Caco-2 (cell line): ENCODE data around the gene ADCY4. TPM values are rescaled to one million over a fixed set of nuclear protein-coding genes. Genes with fewer than 3 reads are reported as not detected.
A peak's percentile ranks its signal among the peaks of the same experiment; 100 is the strongest.

Experiments
- BruUV-seq: library from RNA; stranded (reverse); fragments of 400-500 nt; replicated peaks from 2 replicates; lab custom pipeline; 2021; lab: Mats Ljungman, UMichigan
- CTCF ChIA-PET: fragments of 300-600 bp; sonication (Branson Sonifier 250); formaldehyde crosslinking; loops from one replicate; lab custom pipeline; 2022; ENCODE audit warnings: antibody characterized with exemption; lab: Charles Lee
- POLR2A ChIA-PET: fragments of 300-600 bp; sonication (Branson Sonifier 250); formaldehyde crosslinking; loops from one replicate; lab custom pipeline; 2022; ENCODE audit warnings: antibody characterized with exemption; lab: Charles Lee
- DNase-seq, 2 experiments: peaks; one replicate each; pipeline versions ENCODE4 v3.0.0 to v3.0.0-alpha.2; 2020 to 2022
- H3K27me3 ChIP-seq: replicated peaks from 2 replicates; pipeline ENCODE4 v1.6.0; 2011; ENCODE audit warnings: low read length; ENCODE audit not compliant: control insufficient read depth, insufficient read depth
- H3K36me3 ChIP-seq: 2 replicates; pipeline ENCODE4 v1.5.1; 2011; ENCODE audit warnings: low read length; ENCODE audit not compliant: control insufficient read depth, insufficient read depth
- H3K4me1 ChIP-seq: fragments of 250-450 bp; sonication (Bioruptor Pico); 2 replicates; pipeline ENCODE4 v1.5.1; 2020; ENCODE audit warnings: mild to moderate bottlenecking
- H3K4me3 ChIP-seq: 2 replicates; pipeline ENCODE4 v1.5.1; 2011; ENCODE audit warnings: low read depth, mild to moderate bottlenecking, control low read depth, low read length
- H3K9me3 ChIP-seq: fragments of 250-450 bp; sonication (Bioruptor Pico); 2 replicates; pipeline ENCODE4 v1.5.1; 2020; ENCODE audit warnings: mild to moderate bottlenecking, moderate library complexity
- H3K27ac Mint-ChIP-seq: one replicate; pipeline ENCODE4 v1.8.0; 2022; ENCODE audit warnings: mixed read lengths; ENCODE audit not compliant: unreplicated experiment
- H3K27me3 Mint-ChIP-seq: one replicate; pipeline ENCODE4 v1.8.0; 2022; ENCODE audit warnings: mixed read lengths; ENCODE audit not compliant: insufficient read depth, unreplicated experiment
- H3K36me3 Mint-ChIP-seq: one replicate; pipeline ENCODE4 v1.8.0; 2022; ENCODE audit warnings: mild to moderate bottlenecking, mixed read lengths; ENCODE audit not compliant: insufficient read depth, unreplicated experiment
- H3K4me1 Mint-ChIP-seq: one replicate; pipeline ENCODE4 v1.8.0; 2022; ENCODE audit warnings: low read depth, mixed read lengths; ENCODE audit not compliant: unreplicated experiment
- H3K4me3 Mint-ChIP-seq: one replicate; pipeline ENCODE4 v1.8.0; 2022; ENCODE audit warnings: mild to moderate bottlenecking, moderate library complexity, mixed read lengths; ENCODE audit not compliant: unreplicated experiment
- H3K9me3 Mint-ChIP-seq: one replicate; pipeline ENCODE4 v1.8.0; 2022; ENCODE audit warnings: mixed read lengths; ENCODE audit not compliant: unreplicated experiment
- intact Hi-C: fragments of 100-400 bp; cut with micrococcal nuclease; formaldehyde crosslinking; loops from one replicate; pipeline ENCODE4 v1.10.0; 2022; ENCODE audit not compliant: unreplicated experiment
- total RNA-seq: library from RNA; stranded (reverse); gene quantifications from 2 replicates; pipeline ENCODE4 v1.2.3, GENCODE V29; 2022
- TF ChIP-seq, protein P1 (sequence below), 2 experiments: fragments of 200-600 bp in 1 of 2; IDR thresholded peaks; 1 replicate in 1 of 2; 2 replicates in 1 of 2; pipeline versions ENCODE4 v1.5.1 to v1.8.0; 2011 to 2022; ENCODE audit warnings: antibody characterized with exemption in 1 of 2, control low read depth in 1 of 2, inconsistent platforms in 1 of 2, low read depth in 1 of 2, low read length in 1 of 2, mild to moderate bottlenecking in 1 of 2, moderate library complexity in 1 of 2; ENCODE audit not compliant: insufficient read depth in 1 of 2, severe bottlenecking in 1 of 2, unreplicated experiment in 1 of 2

The ADCY4 gene
- total RNA-seq, 1 experiment from 2014 or later = 0.57 TPM

DNA sequence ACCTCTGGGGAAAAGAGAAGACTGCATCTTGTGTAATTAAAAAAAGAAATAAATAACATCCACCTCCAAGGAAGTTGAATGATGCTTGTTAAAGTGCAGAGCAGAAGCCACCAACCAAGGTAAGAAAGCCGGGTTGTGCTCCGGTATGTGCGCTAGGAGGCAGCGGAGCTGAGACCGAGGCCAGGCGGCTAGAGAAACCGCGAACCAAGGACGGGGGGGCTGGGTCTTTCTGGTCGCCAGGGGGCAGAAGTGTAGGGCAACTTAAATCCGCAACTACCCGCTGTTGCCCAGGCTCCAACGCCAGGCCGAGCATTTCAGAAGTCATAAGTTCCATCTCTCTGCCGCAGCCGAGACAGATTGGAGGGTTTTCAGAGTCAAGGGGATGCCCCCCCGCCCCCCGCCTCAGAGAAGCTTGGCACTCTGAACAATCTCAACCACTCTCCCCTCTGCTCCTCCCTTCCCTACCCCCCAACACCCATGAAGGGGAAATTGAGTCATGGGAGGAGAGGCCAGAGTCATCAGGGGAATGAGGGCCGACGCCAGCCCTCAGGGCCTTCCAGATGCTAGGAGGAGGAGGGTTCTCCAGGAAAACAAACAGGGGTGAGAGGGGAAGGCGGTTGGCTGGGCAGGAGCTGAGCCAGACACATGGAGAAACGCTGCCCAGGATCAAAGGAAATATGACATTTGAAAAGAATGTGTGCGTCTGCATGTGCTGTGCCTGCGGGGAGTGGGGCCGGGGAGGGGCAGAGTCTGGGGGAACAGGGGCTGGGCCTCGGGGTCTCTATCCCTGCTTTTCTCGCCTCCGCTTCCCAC, 30.9 kb upstream of the ADCY4 start:
- peaks cover 13% of the 10 kb centered on the region for H3K4me1 Mint-ChIP-seq
- no TSS peak for BruUV-seq
- H3K27ac Mint-ChIP-seq = peak overlapping the region; percentile 70
- H3K27me3 ChIP-seq = no peaks in the 10 kb centered on the region
- no peaks in the 10 kb centered on the region for H3K9me3 Mint-ChIP-seq
- no peaks in the 10 kb centered on the region for H3K36me3 ChIP-seq
- peak overlapping the region; percentile 67 for H3K4me3 ChIP-seq
- H3K36me3 Mint-ChIP-seq = no peaks in the 10 kb centered on the region
- ChIA-PET POLR2A (interaction anchor here (0.8 to 1.6 kb wide), 6 partner anchors 33 to 70 kb away, joined by 3 to 12 read pairs (median 4); partner anchors contain the start of genes CBLN3, KHNYN and NYNRIN), CTCF (interaction anchor here (0.6 to 2.3 kb wide), 19 partner anchors 14 to 1767 kb away, joined by 3 to 111 read pairs (median 5); partner anchors contain the start of genes CBLN3, KHNYN and SDR39U1)
- H3K4me3 Mint-ChIP-seq = peak overlapping the region; percentile 85
- DNase-seq = peak; percentile 88 to 89
- peaks cover 4% of the 10 kb centered on the region; the same call in 1 of the 2 replicates for H3K4me1 ChIP-seq
- intact Hi-C loops = loop anchor here (1.0 to 2.0 kb wide), 5 partner anchors 27 to 70 kb away; no protein-coding TSS in a partner anchor
- H3K9me3 ChIP-seq = no peaks in the 10 kb centered on the region
- TF ChIP-seq, protein P1, sequence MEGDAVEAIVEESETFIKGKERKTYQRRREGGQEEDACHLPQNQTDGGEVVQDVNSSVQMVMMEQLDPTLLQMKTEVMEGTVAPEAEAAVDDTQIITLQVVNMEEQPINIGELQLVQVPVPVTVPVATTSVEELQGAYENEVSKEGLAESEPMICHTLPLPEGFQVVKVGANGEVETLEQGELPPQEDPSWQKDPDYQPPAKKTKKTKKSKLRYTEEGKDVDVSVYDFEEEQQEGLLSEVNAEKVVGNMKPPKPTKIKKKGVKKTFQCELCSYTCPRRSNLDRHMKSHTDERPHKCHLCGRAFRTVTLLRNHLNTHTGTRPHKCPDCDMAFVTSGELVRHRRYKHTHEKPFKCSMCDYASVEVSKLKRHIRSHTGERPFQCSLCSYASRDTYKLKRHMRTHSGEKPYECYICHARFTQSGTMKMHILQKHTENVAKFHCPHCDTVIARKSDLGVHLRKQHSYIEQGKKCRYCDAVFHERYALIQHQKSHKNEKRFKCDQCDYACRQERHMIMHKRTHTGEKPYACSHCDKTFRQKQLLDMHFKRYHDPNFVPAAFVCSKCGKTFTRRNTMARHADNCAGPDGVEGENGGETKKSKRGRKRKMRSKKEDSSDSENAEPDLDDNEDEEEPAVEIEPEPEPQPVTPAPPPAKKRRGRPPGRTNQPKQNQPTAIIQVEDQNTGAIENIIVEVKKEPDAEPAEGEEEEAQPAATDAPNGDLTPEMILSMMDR (IDR thresholded peaks at IDR 0.05; ENCODE audit: insufficient read depth in 1 of 2, low read depth in 1 of 2, low read length in 1 of 2, severe bottlenecking in 1 of 2, unreplicated experiment in 1 of 2) = peak; percentile 90 to 93
- H3K27me3 Mint-ChIP-seq = no peaks in the 10 kb centered on the region

DNA sequence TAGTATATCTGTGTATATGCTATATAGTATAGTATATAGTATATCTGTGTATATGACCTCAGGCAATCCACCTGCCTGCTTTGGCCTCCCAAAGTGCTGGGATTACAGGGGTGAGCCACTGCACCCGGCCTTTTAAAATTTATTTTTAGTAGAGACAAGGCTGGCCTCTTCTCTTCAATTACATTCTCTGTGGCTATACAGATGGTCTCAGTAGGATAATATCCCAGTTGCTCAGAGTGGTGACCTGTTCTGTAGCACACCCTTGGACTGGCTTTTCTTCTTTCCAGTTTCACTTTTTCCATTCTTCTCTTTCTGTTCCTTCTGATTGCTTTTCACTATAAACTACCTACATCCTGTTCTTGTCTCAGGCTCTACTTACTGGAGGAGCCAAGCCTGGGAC, 30.0 kb upstream of the ADCY4 start:
- ChIA-PET CTCF (interaction anchor here (1.0 to 2.3 kb wide), 5 partner anchors 13 to 72 kb away, joined by 6 to 111 read pairs (median 8); partner anchors contain the start of genes CBLN3 and KHNYN), POLR2A (interaction anchor here (1.2 kb wide), 1 partner anchor 65 kb away, joined by 4 read pairs; the partner anchor contains the start of genes CBLN3 and KHNYN)
- TF ChIP-seq, protein P1 (IDR thresholded peaks at IDR 0.05; ENCODE audit: insufficient read depth in 1 of 2, low read depth in 1 of 2, low read length in 1 of 2, severe bottlenecking in 1 of 2, unreplicated experiment in 1 of 2) = no peak
- intact Hi-C loops = loop anchor here (1.0 kb wide), 3 partner anchors 47 to 71 kb away; no protein-coding TSS in a partner anchor
- H3K36me3 ChIP-seq = no peaks in the 10 kb centered on the region
- peaks cover 13% of the 10 kb centered on the region for H3K4me1 Mint-ChIP-seq
- no peak overlapping the region for H3K4me3 Mint-ChIP-seq
- H3K27ac Mint-ChIP-seq = no peak overlapping the region
- no peaks in the 10 kb centered on the region for H3K27me3 ChIP-seq
- H3K27me3 Mint-ChIP-seq = no peaks in the 10 kb centered on the region
- no peaks in the 10 kb centered on the region for H3K9me3 Mint-ChIP-seq
- DNase-seq = no peak
- no peaks in the 10 kb centered on the region for H3K36me3 Mint-ChIP-seq
- H3K9me3 ChIP-seq = no peaks in the 10 kb centered on the region
- H3K4me1 ChIP-seq = peaks cover 4% of the 10 kb centered on the region; the same call in 1 of the 2 replicates
- H3K4me3 ChIP-seq = no peak overlapping the region
- no TSS peak for BruUV-seq

DNA sequence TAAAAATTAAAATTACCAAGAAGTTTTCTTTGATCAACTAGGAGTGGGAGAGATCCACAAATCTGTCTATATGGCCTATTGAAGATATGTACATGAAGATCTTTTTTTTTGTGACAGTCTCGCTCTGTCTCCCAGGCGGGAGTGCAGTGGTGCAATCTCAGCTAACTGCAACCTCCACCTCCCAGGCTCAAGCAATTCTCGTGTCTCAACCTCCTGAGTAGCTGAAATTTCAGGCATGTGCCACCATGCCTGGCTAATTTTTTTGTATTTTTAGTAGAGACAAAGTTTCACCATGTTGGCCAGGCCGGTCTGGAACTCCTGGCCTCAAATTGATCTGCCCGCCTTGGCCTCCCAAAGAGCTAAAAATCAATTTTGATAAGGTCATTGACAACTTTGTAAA, 28.5 kb upstream of the ADCY4 start:
- Histone ChIP-seq H3K4me1 (peaks cover 4% of the 10 kb centered on the region; the same call in 1 of the 2 replicates), H3K36me3 (no peaks in the 10 kb centered on the region), H3K27me3 (no peaks in the 10 kb centered on the region), H3K4me3 (no peak overlapping the region), H3K9me3 (no peaks in the 10 kb centered on the region)
- Mint-ChIP-seq H3K9me3 (no peaks in the 10 kb centered on the region), H3K27ac (no peak overlapping the region), H3K4me1 (peaks cover 13% of the 10 kb centered on the region), H3K4me3 (no peak overlapping the region), H3K27me3 (no peaks in the 10 kb centered on the region), H3K36me3 (no peaks in the 10 kb centered on the region)
- DNase-seq = no peak
- ChIA-PET POLR2A (no interaction called here), CTCF (interaction anchor here (0.8 to 1.0 kb wide), 2 partner anchors 31 to 68 kb away, joined by 3 read pairs; no protein-coding TSS in a partner anchor)
- TF ChIP-seq, protein P1 (IDR thresholded peaks at IDR 0.05; ENCODE audit: insufficient read depth in 1 of 2, low read depth in 1 of 2, low read length in 1 of 2, severe bottlenecking in 1 of 2, unreplicated experiment in 1 of 2) = no peak
- intact Hi-C loops = no loop called here
- no TSS peak for BruUV-seq
